Activated naive CD4-positive, alpha-beta T cell treated with Interleukin-2 at 50 U/mL for 16 hours (primary cell): ENCODE measurements around the gene MAGEA4.
"Not testable (repeated sequence)": the region's sequence is repeated elsewhere in the genome, so short reads cannot be mapped to it uniquely, and the experiment has no call there.

Experiments used
- DNase-seq: peaks from one replicate; pipeline ENCODE4 v3.0.0-alpha.2; 2020

MAGEA4 gene

GRCh38 chrX:151912780-151913179 lies at the start of gene MAGEA4:
Gene MAGEA4, plus strand, starts transcription at chrX:151912889. Its CDS starts 10,776 bp downstream, at chrX:151923665.
- no peak for DNase-seq

- DNase-seq, result no peak
These were observed 42.1 kb upstream of the MAGEA4 start for GRCh38 chrX:151870602-151871001.

- no peak for DNase-seq
These were observed 41.4 kb upstream of the MAGEA4 start for GRCh38 chrX:151871244-151871643.

GRCh38 chrX:151873096-151873495 lies 39.6 kb upstream of the MAGEA4 start:
- no peak for DNase-seq

GRCh38 chrX:151875270-151876026 lies 37.2 kb upstream of the MAGEA4 start:
- DNase-seq, result no peak

- no peak for DNase-seq
These were observed 34.1 kb upstream of the MAGEA4 start for GRCh38 chrX:151878574-151878973.

- no peak for DNase-seq
These were observed 32.8 kb upstream of the MAGEA4 start for GRCh38 chrX:151879856-151880255.

GRCh38 chrX:151880895-151881294 lies 31.8 kb upstream of the MAGEA4 start:
- DNase-seq, result no peak

- no peak for DNase-seq
These were observed 23.3 kb upstream of the MAGEA4 start for GRCh38 chrX:151889421-151889820.

GRCh38 chrX:151896734-151897474 lies 15.8 kb upstream of the MAGEA4 start:
- no peak for DNase-seq

GRCh38 chrX:151899622-151900021 lies 13.1 kb upstream of the MAGEA4 start:
- DNase-seq, result no peak

- no peak for DNase-seq
These were observed 10.9 kb upstream of the MAGEA4 start for GRCh38 chrX:151901826-151902225.

GRCh38 chrX:151902813-151903591 lies 9.7 kb upstream of the MAGEA4 start:
- no peak for DNase-seq

GRCh38 chrX:151904989-151905388 lies 7.7 kb upstream of the MAGEA4 start:
- no peak for DNase-seq

- no peak for DNase-seq
These were observed 468 bp upstream of the MAGEA4 start for GRCh38 chrX:151912221-151912620.

GRCh38 chrX:151918736-151919135 lies 6.0 kb downstream of the MAGEA4 start:
- DNase-seq, result not testable (repeated sequence)

GRCh38 chrX:151919610-151920009 lies 6.9 kb downstream of the MAGEA4 start:
- no peak for DNase-seq

- no peak for DNase-seq
These were observed 7.4 kb downstream of the MAGEA4 start for GRCh38 chrX:151920101-151920500.

GRCh38 chrX:151920530-151920929 lies 7.8 kb downstream of the MAGEA4 start:
- no peak for DNase-seq

GRCh38 chrX:151921292-151921691 lies 8.6 kb downstream of the MAGEA4 start:
- DNase-seq, result no peak

GRCh38 chrX:151921866-151922265 lies 9.2 kb downstream of the MAGEA4 start:
- no peak for DNase-seq

GRCh38 chrX:151922692-151923091 lies 10.0 kb downstream of the MAGEA4 start:
- DNase-seq, result no peak

GRCh38 chrX:151923648-151924047 lies 11.0 kb downstream of the MAGEA4 start:
- no peak for DNase-seq

- DNase-seq, result no peak
These were observed 16.4 kb downstream of the MAGEA4 start for GRCh38 chrX:151929126-151929525.
